Measurements from ENCODE around the gene GRM1.

Gene GRM1

GRCh38 chr6:146028851-146029572 is at the start of gene GRM1:
GRM1 (plus strand) TSS chr6:146029062; CDS start chr6:146029518, 456 bp downstream.
- DNase-seq (ENCODE audit: low read depth): no peak

GRCh38 chr6:146009338-146009737 is 19.5 kb upstream of the GRM1 start:
- no peak for DNase-seq (ENCODE audit: low read depth)

GRCh38 chr6:146014233-146014632 is 14.6 kb upstream of the GRM1 start:
- DNase-seq (ENCODE audit: low read depth): no peak

GRCh38 chr6:146017672-146018071 is 11.2 kb upstream of the GRM1 start:
- DNase-seq (ENCODE audit: low read depth): no peak

GRCh38 chr6:146026873-146027272 is 2.0 kb upstream of the GRM1 start:
- DNase-seq (ENCODE audit: low read depth): no peak

- DNase-seq (ENCODE audit: low read depth): no peak
Measured at GRCh38 chr6:146027586-146028251, 1.1 kb upstream of the GRM1 start.

GRCh38 chr6:146028252-146028795 is 538 bp upstream of the GRM1 start:
- no peak for DNase-seq (ENCODE audit: low read depth)

GRCh38 chr6:146029573-146030184 is 817 bp downstream of the GRM1 start:
- no peak for DNase-seq (ENCODE audit: low read depth)

- no peak for DNase-seq (ENCODE audit: low read depth)
Measured at GRCh38 chr6:146032387-146032786, 3.5 kb downstream of the GRM1 start.

GRCh38 chr6:146040360-146040759 is 11.5 kb downstream of the GRM1 start:
- no peak for DNase-seq (ENCODE audit: low read depth)

- DNase-seq (ENCODE audit: low read depth): no peak
Measured at GRCh38 chr6:146041282-146041681, 12.4 kb downstream of the GRM1 start.

- no peak for DNase-seq (ENCODE audit: low read depth)
Measured at GRCh38 chr6:146047371-146047770, 18.5 kb downstream of the GRM1 start.

- no peak for DNase-seq (ENCODE audit: low read depth)
Measured at GRCh38 chr6:146050168-146050567, 21.3 kb downstream of the GRM1 start.

GRCh38 chr6:146056506-146056905 is 27.6 kb downstream of the GRM1 start:
- DNase-seq (ENCODE audit: low read depth): no peak

- DNase-seq (ENCODE audit: low read depth): no peak
Measured at GRCh38 chr6:146065690-146066089, 36.8 kb downstream of the GRM1 start.

GRCh38 chr6:146066506-146066905 is 37.6 kb downstream of the GRM1 start:
- DNase-seq (ENCODE audit: low read depth): no peak

GRCh38 chr6:146071781-146072180 is 42.9 kb downstream of the GRM1 start:
- no peak for DNase-seq (ENCODE audit: low read depth)

GRCh38 chr6:146077992-146078391 is 49.1 kb downstream of the GRM1 start:
- DNase-seq (ENCODE audit: low read depth): no peak

- DNase-seq (ENCODE audit: low read depth): no peak
Measured at GRCh38 chr6:146087386-146087785, 58.5 kb downstream of the GRM1 start.

- no peak for DNase-seq (ENCODE audit: low read depth)
Measured at GRCh38 chr6:146090474-146090873, 61.6 kb downstream of the GRM1 start.

- DNase-seq (ENCODE audit: low read depth): no peak
Measured at GRCh38 chr6:146092961-146093686, 64.3 kb downstream of the GRM1 start.

- no peak for DNase-seq (ENCODE audit: low read depth)
Measured at GRCh38 chr6:146095481-146095880, 66.6 kb downstream of the GRM1 start.

All from activated T-helper 1 cell treated with Interleukin-2 at 50 U/mL for 16 hours (primary cell).